Keratinocyte (primary cell): ENCODE data around the gene CRISP3. TPM values are rescaled to one million over a fixed set of nuclear protein-coding genes. Genes with fewer than 3 reads are reported as not detected.

Source experiments
- DNase-seq: peaks from one replicate; pipeline ENCODE4 v3.0.0-alpha.2; 2011; ENCODE audit warnings: low read depth, missing footprints, low spot score
- FAIRE-seq: peaks from 2 replicates; lab custom pipeline; 2011; peaks lifted over from hg19 to GRCh38; lab: Jason Lieb, UNC
- H2AFZ ChIP-seq: 2 replicates; pipeline ENCODE4 v1.6.0; 2012; ENCODE audit warnings: low read length, control low read depth, inconsistent platforms; ENCODE audit not compliant: control insufficient read depth
- H3K27ac ChIP-seq: 2 replicates; pipeline ENCODE4 v1.5.1; 2011; ENCODE audit warnings: low read length; ENCODE audit not compliant: control insufficient read depth, insufficient read depth
- H3K27me3 ChIP-seq: 3 replicates; pipeline ENCODE4 v1.6.0; 2011; ENCODE audit warnings: low read length; ENCODE audit not compliant: control insufficient read depth, insufficient read depth; ENCODE audit errors: extremely low read depth
- H3K36me3 ChIP-seq, 2 experiments: 2 replicates in 1 of 2; 3 replicates in 1 of 2; pipeline ENCODE4 v1.5.1; 2011; ENCODE audit warnings: low read length in 2 of 2, mild to moderate bottlenecking in 1 of 2; ENCODE audit not compliant: control insufficient read depth in 2 of 2, insufficient read depth in 2 of 2; ENCODE audit errors: extremely low read depth in 1 of 2
- H3K4me1 ChIP-seq: 3 replicates; pipeline ENCODE4 v1.5.1; 2011; ENCODE audit warnings: low read length; ENCODE audit not compliant: control insufficient read depth, insufficient read depth; ENCODE audit errors: extremely low read depth
- H3K4me2 ChIP-seq: 3 replicates; pipeline ENCODE4 v1.6.0; 2011; ENCODE audit warnings: low read depth, low read length; ENCODE audit not compliant: control insufficient read depth, insufficient read depth; ENCODE audit errors: extremely low read depth
- H3K4me3 ChIP-seq, 3 experiments: fragments of 200-600 bp in 1 of 3; sonication (generic) in 1 of 3; 2 replicates in 2 of 3; 3 replicates in 1 of 3; pipeline ENCODE4 v1.5.1; 2011 to 2016; ENCODE audit warnings: low read length in 3 of 3, mild to moderate bottlenecking in 3 of 3, control low read depth in 2 of 3, inconsistent platforms in 1 of 3, low read depth in 1 of 3, mixed read lengths in 1 of 3, mixed run types in 1 of 3, moderate library complexity in 1 of 3; ENCODE audit not compliant: control insufficient read depth in 2 of 3, insufficient read depth in 2 of 3; ENCODE audit errors: extremely low read depth in 1 of 3
- H3K79me2 ChIP-seq: 2 replicates; pipeline ENCODE4 v1.6.0; 2012; ENCODE audit warnings: low read length; ENCODE audit not compliant: control insufficient read depth, insufficient read depth
- H3K9ac ChIP-seq: 3 replicates; pipeline ENCODE4 v1.6.0; 2011; ENCODE audit warnings: low read length; ENCODE audit not compliant: control insufficient read depth, insufficient read depth; ENCODE audit errors: extremely low read depth
- H3K9me1 ChIP-seq: 3 replicates; pipeline ENCODE4 v1.6.0; 2011; ENCODE audit warnings: low read length; ENCODE audit not compliant: control insufficient read depth, insufficient read depth; ENCODE audit errors: extremely low read depth
- H3K9me3 ChIP-seq: 2 replicates; pipeline ENCODE4 v1.5.1; 2012; ENCODE audit warnings: low read depth, low read length; ENCODE audit not compliant: control insufficient read depth
- H4K20me1 ChIP-seq: 3 replicates; pipeline ENCODE4 v1.6.0; 2011; ENCODE audit warnings: low read length; ENCODE audit not compliant: control insufficient read depth, insufficient read depth; ENCODE audit errors: extremely low read depth
- EZH2 ChIP-seq: IDR thresholded peaks from one replicate; pipeline ENCODE4 v1.6.1; 2012; ENCODE audit warnings: inconsistent platforms, mild to moderate bottlenecking, low read length, moderate library complexity
- dilution Hi-C: fragments of 300-500 bp; cut with MboI; formaldehyde crosslinking; loops from one replicate; pipeline ENCODE4 v1.7.0; 2020; ENCODE audit warnings: low sequenced_read_pairs; ENCODE audit not compliant: extremely low pct_ligation_motif_present
- polyA plus RNA-seq, 5 experiments: library from polyadenylated mRNA; depleted of rRNA in 3 of 5; stranded (reverse) in 3 of 5; stranded (forward) in 1 of 5; unstranded in 1 of 5; fragments of >200 nt; gene quantifications; 1 replicate in 1 of 5; 2 replicates in 3 of 5; 3 replicates in 1 of 5; pipeline versions ENCODE4 v1.2.1 to v1.2.3, GENCODE V29; 2011 to 2012; ENCODE audit warnings: missing spikeins in 2 of 5, low read depth in 1 of 5, low replicate concordance in 1 of 5
- TF ChIP-seq, protein P1 (sequence below), 3 experiments: IDR thresholded peaks in 1 of 3; conservative IDR thresholded peaks in 1 of 3; optimal IDR thresholded peaks in 1 of 3; 2 replicates in 2 of 3; 3 replicates in 1 of 3; pipeline versions ENCODE3 to v1.5.1; 2011; ENCODE audit warnings: low read length in 3 of 3, mild to moderate bottlenecking in 3 of 3, moderate library complexity in 2 of 3, control low read depth in 1 of 3, inconsistent platforms in 1 of 3; ENCODE audit not compliant: insufficient read depth in 2 of 3; ENCODE audit errors: extremely low read depth in 1 of 3

Gene CRISP3
- polyA plus RNA-seq, 1 donor (not counting 4 experiments of a cell fraction or from before 2014, with no cell fraction given), result 0.04 TPM

DNA sequence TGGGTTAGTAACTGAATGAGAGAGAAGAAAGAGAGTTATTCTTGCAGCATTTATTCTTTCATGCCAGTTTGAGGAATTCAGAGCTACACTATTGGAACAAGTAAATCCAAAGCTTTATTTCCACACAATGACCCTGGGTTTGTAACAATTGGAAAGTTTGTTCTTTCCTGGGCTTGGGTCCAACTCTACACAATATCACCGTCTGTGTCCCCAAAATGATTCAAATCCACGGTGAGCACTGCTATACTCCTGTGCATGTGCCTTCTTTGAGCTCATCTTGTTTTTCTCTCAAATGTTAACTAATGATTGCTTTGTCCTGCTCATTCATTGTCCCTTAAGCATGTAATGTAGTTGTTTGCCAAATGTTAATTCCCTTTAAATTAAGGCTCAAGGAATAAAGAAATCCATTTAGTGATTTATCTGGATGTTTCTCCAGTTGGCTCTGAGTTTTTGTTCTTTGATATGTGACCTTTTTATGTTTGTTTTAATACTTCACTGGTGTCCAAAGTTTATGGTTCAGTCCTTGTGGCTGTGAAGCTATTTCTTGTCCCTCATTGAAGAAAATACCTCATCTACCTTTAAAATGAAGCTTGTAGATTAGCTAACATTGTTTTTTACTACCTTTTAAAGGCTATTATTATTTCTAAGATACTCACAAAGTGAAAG lies 20.5 kb upstream of the CRISP3 start:
- Histone ChIP-seq H3K79me2 (no peaks in the 10 kb centered on the region), H4K20me1 (no peaks in the 10 kb centered on the region), H3K36me3 (no peaks in the 10 kb centered on the region), H3K9me3 (no peaks in the 10 kb centered on the region), H3K9me1 (no peaks in the 10 kb centered on the region), H3K27ac (no peak overlapping the region), H3K4me3 (no peak overlapping the region), H3K4me2 (no peak overlapping the region), H3K9ac (no peak overlapping the region), H3K4me1 (no peaks in the 10 kb centered on the region), H2AFZ (no peak overlapping the region), H3K27me3 (no peaks in the 10 kb centered on the region)
- DNase-seq (no peak), FAIRE-seq (no peak)
- TF ChIP-seq, protein P1, sequence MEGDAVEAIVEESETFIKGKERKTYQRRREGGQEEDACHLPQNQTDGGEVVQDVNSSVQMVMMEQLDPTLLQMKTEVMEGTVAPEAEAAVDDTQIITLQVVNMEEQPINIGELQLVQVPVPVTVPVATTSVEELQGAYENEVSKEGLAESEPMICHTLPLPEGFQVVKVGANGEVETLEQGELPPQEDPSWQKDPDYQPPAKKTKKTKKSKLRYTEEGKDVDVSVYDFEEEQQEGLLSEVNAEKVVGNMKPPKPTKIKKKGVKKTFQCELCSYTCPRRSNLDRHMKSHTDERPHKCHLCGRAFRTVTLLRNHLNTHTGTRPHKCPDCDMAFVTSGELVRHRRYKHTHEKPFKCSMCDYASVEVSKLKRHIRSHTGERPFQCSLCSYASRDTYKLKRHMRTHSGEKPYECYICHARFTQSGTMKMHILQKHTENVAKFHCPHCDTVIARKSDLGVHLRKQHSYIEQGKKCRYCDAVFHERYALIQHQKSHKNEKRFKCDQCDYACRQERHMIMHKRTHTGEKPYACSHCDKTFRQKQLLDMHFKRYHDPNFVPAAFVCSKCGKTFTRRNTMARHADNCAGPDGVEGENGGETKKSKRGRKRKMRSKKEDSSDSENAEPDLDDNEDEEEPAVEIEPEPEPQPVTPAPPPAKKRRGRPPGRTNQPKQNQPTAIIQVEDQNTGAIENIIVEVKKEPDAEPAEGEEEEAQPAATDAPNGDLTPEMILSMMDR (optimal IDR thresholded peaks at IDR 0.05 in 1 of 3, IDR thresholded peaks at IDR 0.05 in 1 of 3, conservative IDR thresholded peaks at IDR 0.05 in 1 of 3; ENCODE audit: extremely low read depth in 1 of 3, insufficient read depth in 2 of 3, low read length in 3 of 3), result no peak
- TF ChIP-seq EZH2, result no peak
- dilution Hi-C loops, result no loop called here

DNA sequence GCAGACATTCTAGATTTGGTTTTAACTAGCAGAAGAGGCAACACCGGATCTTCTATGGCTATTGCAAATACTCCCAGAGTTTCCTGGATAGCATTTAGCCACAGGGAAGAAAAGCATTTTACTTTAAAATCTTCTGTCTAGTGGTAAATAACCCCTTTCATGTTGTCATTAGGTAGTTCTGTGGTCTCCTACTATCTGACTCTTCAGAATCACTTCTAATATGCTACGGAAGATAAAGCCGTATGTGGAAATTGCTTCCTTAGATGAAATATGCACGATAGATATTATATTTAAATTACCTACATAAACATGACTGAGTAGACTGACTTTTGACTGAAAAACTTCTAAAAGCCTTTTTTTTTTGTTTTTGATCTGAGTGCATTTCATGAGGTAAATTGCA lies 759 bp downstream of the CRISP3 start:
- H3K4me2 ChIP-seq, result no peak overlapping the region
- no peak for TF ChIP-seq EZH2
- TF ChIP-seq, protein P1 (optimal IDR thresholded peaks at IDR 0.05 in 1 of 3, IDR thresholded peaks at IDR 0.05 in 1 of 3, conservative IDR thresholded peaks at IDR 0.05 in 1 of 3; ENCODE audit: extremely low read depth in 1 of 3, insufficient read depth in 2 of 3, low read length in 3 of 3), result no peak
- no peak overlapping the region for H3K27ac ChIP-seq
- H3K9ac ChIP-seq, result no peak overlapping the region
- H3K79me2 ChIP-seq, result no peaks in the 10 kb centered on the region
- dilution Hi-C loops, result no loop called here
- DNase-seq, result no peak
- no peaks in the 10 kb centered on the region for H3K36me3 ChIP-seq
- no peaks in the 10 kb centered on the region for H4K20me1 ChIP-seq
- no peak for FAIRE-seq
- no peak overlapping the region for H3K4me3 ChIP-seq
- H3K9me1 ChIP-seq, result no peaks in the 10 kb centered on the region
- H3K9me3 ChIP-seq, result no peaks in the 10 kb centered on the region
- no peak overlapping the region for H2AFZ ChIP-seq
- H3K27me3 ChIP-seq, result no peaks in the 10 kb centered on the region
- H3K4me1 ChIP-seq, result no peaks in the 10 kb centered on the region
